Measurements from ENCODE around the gene H6PD. TPM values are rescaled to one million over a fixed set of nuclear protein-coding genes. Genes with fewer than 3 reads are reported as not detected.
"Not testable (repeated sequence)": the region's sequence is repeated elsewhere in the genome, so short reads cannot be mapped to it uniquely, and the experiment has no call there.

Gene H6PD
- total RNA-seq, 1 donor from 2014 or later = 17.7 TPM

DNA sequence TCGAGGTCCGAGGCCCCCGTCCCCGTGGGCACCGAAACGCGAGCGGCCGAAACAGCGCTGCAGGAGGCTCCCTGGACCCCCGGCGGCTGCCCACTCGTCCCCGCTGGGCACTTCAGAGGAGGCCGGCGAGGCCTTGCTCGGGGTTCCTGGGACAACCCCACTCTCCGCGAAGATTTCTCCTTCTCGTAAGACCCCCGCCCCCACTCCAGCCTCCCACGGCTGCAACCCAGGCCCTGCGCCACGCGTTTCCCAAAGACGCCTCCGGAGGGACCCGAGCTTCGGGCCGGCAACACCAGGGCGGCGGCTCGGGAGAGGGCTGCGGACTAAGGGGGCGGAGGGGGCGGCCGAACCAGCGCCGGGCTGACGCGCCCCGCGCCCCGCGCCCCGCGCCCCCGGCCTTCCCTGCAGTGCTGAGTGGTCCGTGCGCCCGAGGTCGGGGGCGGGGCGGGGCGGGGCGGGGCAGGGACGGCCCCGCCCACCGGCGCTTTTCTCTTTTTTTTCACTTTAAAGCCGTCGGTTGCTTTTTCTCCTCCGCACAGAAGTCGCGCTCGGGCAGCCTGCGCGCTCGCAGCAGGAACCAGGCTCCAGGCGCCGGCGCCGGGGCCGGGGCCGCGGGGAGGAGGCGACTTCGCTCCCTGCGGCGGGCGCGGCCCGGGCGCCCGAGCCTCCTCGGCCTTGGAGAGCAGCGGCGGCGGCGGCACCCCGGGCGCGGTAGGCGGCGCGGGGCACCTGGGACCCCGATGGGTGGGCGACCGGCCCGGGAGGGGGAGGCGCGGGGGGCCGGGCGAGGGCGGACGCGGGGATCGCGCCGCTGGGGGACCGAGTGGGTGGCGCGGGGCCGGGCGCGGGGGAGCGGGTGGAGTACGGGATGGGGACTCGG, 58.0 kb downstream of the H6PD start, which contains the start of gene SPSB1:
Gene SPSB1 (plus strand): TSS at position 534 of the 880 bp plus-strand sequence. CDS start 62,998 bp downstream, outside the sequence.
- Mint-ChIP-seq H3K4me1 (peaks cover 19% of the 10 kb centered on the region), H3K36me3 (ENCODE audit: low read depth) (peaks cover 16% of the 10 kb centered on the region), H3K9me3 (peaks cover 5% of the 10 kb centered on the region), H3K27ac (no peak within 1 kb of the TSS), H3K27me3 (peaks cover 2% of the 10 kb centered on the region), H3K4me3 (peak within 1 kb of the TSS; percentile 32)
- intact Hi-C loops (cut with micrococcal nuclease) = loop anchor here (2.0 kb wide), 2 partner anchors 18 to 26 kb away; no protein-coding TSS in a partner anchor
- peak; percentile 87 for DNase-seq

- peaks cover 16% of the 10 kb centered on the region for H3K36me3 Mint-ChIP-seq (ENCODE audit: low read depth)
- DNase-seq = no peak
- H3K9me3 Mint-ChIP-seq = peaks cover 5% of the 10 kb centered on the region
- H3K27me3 Mint-ChIP-seq = peaks cover 2% of the 10 kb centered on the region
- no peak overlapping the region for H3K4me3 Mint-ChIP-seq
- intact Hi-C loops (cut with micrococcal nuclease) = loop anchor here (2.0 kb wide), 2 partner anchors 18 to 26 kb away; no protein-coding TSS in a partner anchor
- H3K27ac Mint-ChIP-seq = no peak overlapping the region
- H3K4me1 Mint-ChIP-seq = peaks cover 19% of the 10 kb centered on the region
Observed at GRCh38 chr1:9293241-9293532, 58.6 kb downstream of the H6PD start.

GRCh38 chr1:9293533-9294404, 59.2 kb downstream of the H6PD start:
- H3K36me3 Mint-ChIP-seq (ENCODE audit: low read depth) = peaks cover 16% of the 10 kb centered on the region
- peaks cover 2% of the 10 kb centered on the region for H3K27me3 Mint-ChIP-seq
- peaks cover 4% of the 10 kb centered on the region for H3K9me3 Mint-ChIP-seq
- intact Hi-C loops (cut with micrococcal nuclease) = loop anchor here (2.0 kb wide), 2 partner anchors 19 to 27 kb away; no protein-coding TSS in a partner anchor
- no peak overlapping the region for H3K27ac Mint-ChIP-seq
- peak; percentile 87 for DNase-seq
- no peak overlapping the region for H3K4me3 Mint-ChIP-seq
- peaks cover 19% of the 10 kb centered on the region for H3K4me1 Mint-ChIP-seq

- DNase-seq = peak; percentile 69
- H3K9me3 Mint-ChIP-seq = no peaks in the 10 kb centered on the region
- H3K27ac Mint-ChIP-seq = no peak overlapping the region
- intact Hi-C loops (cut with micrococcal nuclease) = no loop called here
- H3K27me3 Mint-ChIP-seq = peaks cover 2% of the 10 kb centered on the region
- H3K36me3 Mint-ChIP-seq (ENCODE audit: low read depth) = peaks cover 12% of the 10 kb centered on the region
- peaks cover 21% of the 10 kb centered on the region for H3K4me1 Mint-ChIP-seq
- no peak overlapping the region for H3K4me3 Mint-ChIP-seq
Observed at GRCh38 chr1:9294405-9294773, 59.8 kb downstream of the H6PD start.

DNA sequence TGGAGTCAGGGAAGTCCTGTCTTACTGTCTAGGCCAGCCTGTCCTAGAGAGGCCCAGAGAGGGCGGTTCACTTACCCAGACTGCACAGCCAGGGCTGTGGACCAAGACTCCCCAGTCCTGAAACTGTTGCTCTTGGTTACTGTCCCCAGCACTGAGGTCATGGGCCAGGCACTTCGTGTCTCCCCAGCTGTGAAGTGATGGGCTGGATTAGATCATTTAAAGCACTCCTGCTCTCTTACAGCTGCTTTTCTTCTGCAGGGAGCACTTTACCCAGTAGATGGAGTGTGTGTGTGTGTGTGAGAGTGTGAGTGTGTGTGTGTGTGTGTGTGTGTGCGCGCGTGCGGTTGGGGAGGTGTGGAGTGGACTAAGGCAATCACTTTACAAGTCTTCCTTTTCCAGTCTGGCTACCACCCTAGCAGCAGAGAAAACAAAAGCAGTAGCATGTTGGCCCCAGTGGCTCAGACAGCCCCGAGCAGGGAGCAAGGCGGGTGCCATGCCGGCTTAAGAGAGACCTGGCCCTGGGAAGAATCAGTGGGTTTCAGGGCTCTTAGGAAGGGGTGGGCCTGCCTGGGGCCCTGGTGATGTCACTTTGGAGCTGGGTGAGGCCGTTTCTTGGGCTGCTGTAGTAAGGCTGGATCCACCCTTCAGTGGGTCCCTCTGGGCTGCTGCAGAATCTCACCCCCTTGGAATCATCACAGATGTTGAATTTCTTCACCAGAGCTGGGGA, 60.5 kb downstream of the H6PD start:
- Mint-ChIP-seq H3K27ac (no peak overlapping the region), H3K4me1 (peaks cover 19% of the 10 kb centered on the region), H3K9me3 (no peaks in the 10 kb centered on the region), H3K4me3 (peak overlapping the region; percentile 49), H3K36me3 (ENCODE audit: low read depth) (peaks cover 12% of the 10 kb centered on the region), H3K27me3 (peaks cover 2% of the 10 kb centered on the region)
- DNase-seq = peak; percentile 80
- intact Hi-C loops (cut with micrococcal nuclease) = loop anchor here (1.0 kb wide), 1 partner anchor 20 kb away; no protein-coding TSS in a partner anchor

- intact Hi-C loops (cut with micrococcal nuclease) = loop anchor here (1.0 kb wide), 1 partner anchor 19 kb away; no protein-coding TSS in a partner anchor
- Mint-ChIP-seq H3K27ac (no peak overlapping the region), H3K4me3 (peak overlapping the region; percentile 49), H3K27me3 (peaks cover 2% of the 10 kb centered on the region), H3K4me1 (peaks cover 26% of the 10 kb centered on the region), H3K36me3 (ENCODE audit: low read depth) (peaks cover 18% of the 10 kb centered on the region), H3K9me3 (no peaks in the 10 kb centered on the region)
- DNase-seq = no peak
Observed at GRCh38 chr1:9295884-9296283, 61.3 kb downstream of the H6PD start.

DNA sequence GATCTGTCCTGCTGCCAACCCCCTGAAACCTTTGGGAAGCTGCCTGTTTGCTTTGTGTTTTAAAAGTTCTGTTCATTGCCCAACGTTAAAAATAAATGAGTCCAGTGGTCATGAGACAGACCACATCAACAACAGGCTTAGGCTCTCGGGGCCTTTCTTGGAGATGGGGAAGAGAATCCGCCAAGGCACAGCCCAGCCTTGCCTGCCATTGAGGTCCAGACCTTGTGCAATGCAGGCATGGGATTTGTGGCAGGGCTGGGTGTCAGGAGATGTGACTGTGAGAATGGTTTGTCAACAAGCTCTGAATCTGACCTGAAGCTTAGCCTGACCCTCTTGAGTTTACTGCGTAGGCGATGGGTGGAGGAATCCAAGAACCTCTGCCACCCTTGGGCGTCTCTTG, 62.3 kb downstream of the H6PD start:
- no peak for DNase-seq
- no peak overlapping the region for H3K27ac Mint-ChIP-seq
- H3K9me3 Mint-ChIP-seq = no peaks in the 10 kb centered on the region
- H3K27me3 Mint-ChIP-seq = peaks cover 2% of the 10 kb centered on the region
- peaks cover 22% of the 10 kb centered on the region for H3K36me3 Mint-ChIP-seq (ENCODE audit: low read depth)
- no peak overlapping the region for H3K4me3 Mint-ChIP-seq
- H3K4me1 Mint-ChIP-seq = peaks cover 27% of the 10 kb centered on the region
- intact Hi-C loops (cut with micrococcal nuclease) = no loop called here

GRCh38 chr1:9297831-9298230, 63.3 kb downstream of the H6PD start:
- no peak for DNase-seq
- Mint-ChIP-seq H3K27me3 (peaks cover 2% of the 10 kb centered on the region), H3K27ac (no peak overlapping the region), H3K4me1 (peaks cover 32% of the 10 kb centered on the region), H3K36me3 (ENCODE audit: low read depth) (peaks cover 22% of the 10 kb centered on the region), H3K9me3 (no peaks in the 10 kb centered on the region), H3K4me3 (no peak overlapping the region)
- intact Hi-C loops (cut with micrococcal nuclease) = no loop called here

DNA sequence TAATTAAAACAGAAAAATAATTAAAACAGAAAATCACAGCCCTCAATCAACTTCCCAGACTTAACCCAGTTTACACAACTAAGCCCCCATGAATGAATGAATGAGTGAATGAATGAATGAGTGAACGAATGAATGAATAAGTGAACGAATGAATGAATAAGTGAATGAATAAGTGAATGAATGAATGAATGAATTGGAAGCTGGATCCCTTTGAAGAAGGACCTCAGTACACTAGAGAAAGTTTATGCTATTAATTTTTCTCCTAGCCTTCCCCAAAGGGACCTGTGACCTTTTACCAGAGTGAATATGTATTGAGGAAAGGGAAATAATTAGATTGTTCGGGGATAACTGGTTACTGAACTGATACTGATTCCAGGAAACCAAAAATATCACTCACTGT, 63.7 kb downstream of the H6PD start:
- H3K9me3 Mint-ChIP-seq = no peaks in the 10 kb centered on the region
- peaks cover 2% of the 10 kb centered on the region for H3K27me3 Mint-ChIP-seq
- peaks cover 22% of the 10 kb centered on the region for H3K36me3 Mint-ChIP-seq (ENCODE audit: low read depth)
- no peak overlapping the region for H3K27ac Mint-ChIP-seq
- peaks cover 33% of the 10 kb centered on the region for H3K4me1 Mint-ChIP-seq
- intact Hi-C loops (cut with micrococcal nuclease) = no loop called here
- no peak for DNase-seq
- no peak overlapping the region for H3K4me3 Mint-ChIP-seq

- H3K27ac Mint-ChIP-seq; H3K27me3 Mint-ChIP-seq; DNase-seq; H3K4me3 Mint-ChIP-seq; H3K9me3 Mint-ChIP-seq; intact Hi-C loops (cut with micrococcal nuclease): not testable (repeated sequence)
- peaks cover 24% of the 10 kb centered on the region for H3K36me3 Mint-ChIP-seq (ENCODE audit: low read depth)
- H3K4me1 Mint-ChIP-seq = peaks cover 36% of the 10 kb centered on the region
Observed at GRCh38 chr1:9299571-9300541, 65.3 kb downstream of the H6PD start.

DNA sequence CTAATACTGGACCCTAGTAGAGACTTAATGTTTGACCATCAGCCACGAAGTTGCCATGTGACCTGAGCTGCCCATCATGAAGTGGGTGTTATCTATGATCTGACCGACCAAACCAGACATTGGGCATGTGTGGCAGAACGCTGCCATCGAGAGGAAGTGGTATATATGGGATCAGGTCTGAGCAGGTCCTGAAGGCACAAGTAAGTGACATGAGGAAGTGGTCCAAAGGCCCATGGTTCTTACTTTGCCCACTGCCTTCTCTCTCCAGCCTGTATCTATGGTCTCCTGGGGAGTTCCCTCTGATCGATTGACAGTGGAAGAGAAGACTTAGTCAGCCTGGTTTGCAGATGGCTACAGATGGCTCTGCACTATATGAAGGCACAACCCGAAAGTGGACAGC, 66.0 kb downstream of the H6PD start:
- H3K4me1 Mint-ChIP-seq = peaks cover 39% of the 10 kb centered on the region
- intact Hi-C loops (cut with micrococcal nuclease) = no loop called here
- H3K27me3 Mint-ChIP-seq = peaks cover 2% of the 10 kb centered on the region
- peak overlapping the region; percentile 6 for H3K27ac Mint-ChIP-seq
- H3K36me3 Mint-ChIP-seq (ENCODE audit: low read depth) = peaks cover 22% of the 10 kb centered on the region
- no peak for DNase-seq
- no peak overlapping the region for H3K4me3 Mint-ChIP-seq
- H3K9me3 Mint-ChIP-seq = no peaks in the 10 kb centered on the region

DNA sequence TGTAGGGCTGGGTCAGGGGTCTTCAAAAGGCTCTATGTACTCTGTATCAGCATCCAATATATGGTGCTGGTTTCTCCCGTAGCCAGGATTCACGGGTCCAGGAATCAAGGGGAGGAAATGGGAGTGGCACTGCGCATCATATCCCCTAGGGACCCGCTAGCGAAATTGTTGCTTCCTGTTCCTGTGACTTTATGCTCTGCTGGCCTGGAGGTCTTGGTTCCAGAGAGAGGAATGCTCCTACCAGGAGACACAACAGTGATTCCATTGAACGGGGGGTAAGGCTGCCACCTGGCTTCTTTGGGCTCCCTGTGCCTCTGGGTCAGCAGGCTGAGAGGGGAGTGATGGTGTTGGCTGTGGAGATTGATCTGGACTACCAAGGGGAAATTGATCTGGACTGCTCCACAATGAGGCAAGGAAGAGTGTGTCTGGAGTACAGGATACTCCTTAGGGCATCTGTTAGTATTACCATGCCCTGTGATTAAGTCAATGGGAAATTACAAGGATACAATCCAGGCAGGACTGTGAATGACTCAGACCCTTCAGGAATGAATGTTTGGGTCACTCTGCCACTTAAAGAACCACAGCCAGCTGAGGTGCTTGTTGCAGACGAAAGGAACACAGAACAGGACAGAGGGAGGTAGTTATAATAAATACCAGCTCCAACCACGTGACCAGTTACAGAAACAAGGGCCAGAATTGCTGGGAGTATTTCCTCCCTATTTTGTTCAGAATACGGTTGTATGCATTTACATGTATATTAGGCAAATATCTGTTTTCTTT, 68.4 kb downstream of the H6PD start:
- DNase-seq = no peak
- Mint-ChIP-seq H3K4me3 (no peak overlapping the region), H3K36me3 (ENCODE audit: low read depth) (peaks cover 12% of the 10 kb centered on the region), H3K9me3 (no peaks in the 10 kb centered on the region), H3K27me3 (no peaks in the 10 kb centered on the region), H3K4me1 (peaks cover 31% of the 10 kb centered on the region), H3K27ac (no peak overlapping the region)
- intact Hi-C loops (cut with micrococcal nuclease) = no loop called here
